ENCODE results near the gene SH3RF2.
A peak's percentile ranks its signal among the peaks of the same experiment; 100 is the strongest.
"Not testable (repeated sequence)": the region's sequence is repeated elsewhere in the genome, so short reads cannot be mapped to it uniquely, and the experiment has no call there.

SH3RF2 gene

DNA sequence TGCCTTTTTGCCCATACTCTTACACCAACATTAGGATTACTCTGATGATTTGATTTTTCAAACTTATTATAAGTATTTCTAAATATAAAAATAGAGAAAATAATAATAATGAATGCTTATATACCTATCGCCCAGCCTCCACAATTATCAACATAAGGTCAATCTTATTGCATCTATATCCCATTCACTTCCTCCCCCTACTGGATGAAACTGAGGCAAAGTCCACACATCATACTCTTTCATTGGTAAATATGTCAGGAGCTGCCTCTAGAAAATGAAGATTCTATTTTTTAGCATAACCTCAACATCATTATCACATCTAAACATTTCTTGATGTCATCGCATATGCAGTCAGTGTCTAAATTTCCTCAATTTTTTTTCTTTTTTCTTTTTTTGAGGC is 44.3 kb downstream of the SH3RF2 start:
- DNase-seq, result no peak

DNA sequence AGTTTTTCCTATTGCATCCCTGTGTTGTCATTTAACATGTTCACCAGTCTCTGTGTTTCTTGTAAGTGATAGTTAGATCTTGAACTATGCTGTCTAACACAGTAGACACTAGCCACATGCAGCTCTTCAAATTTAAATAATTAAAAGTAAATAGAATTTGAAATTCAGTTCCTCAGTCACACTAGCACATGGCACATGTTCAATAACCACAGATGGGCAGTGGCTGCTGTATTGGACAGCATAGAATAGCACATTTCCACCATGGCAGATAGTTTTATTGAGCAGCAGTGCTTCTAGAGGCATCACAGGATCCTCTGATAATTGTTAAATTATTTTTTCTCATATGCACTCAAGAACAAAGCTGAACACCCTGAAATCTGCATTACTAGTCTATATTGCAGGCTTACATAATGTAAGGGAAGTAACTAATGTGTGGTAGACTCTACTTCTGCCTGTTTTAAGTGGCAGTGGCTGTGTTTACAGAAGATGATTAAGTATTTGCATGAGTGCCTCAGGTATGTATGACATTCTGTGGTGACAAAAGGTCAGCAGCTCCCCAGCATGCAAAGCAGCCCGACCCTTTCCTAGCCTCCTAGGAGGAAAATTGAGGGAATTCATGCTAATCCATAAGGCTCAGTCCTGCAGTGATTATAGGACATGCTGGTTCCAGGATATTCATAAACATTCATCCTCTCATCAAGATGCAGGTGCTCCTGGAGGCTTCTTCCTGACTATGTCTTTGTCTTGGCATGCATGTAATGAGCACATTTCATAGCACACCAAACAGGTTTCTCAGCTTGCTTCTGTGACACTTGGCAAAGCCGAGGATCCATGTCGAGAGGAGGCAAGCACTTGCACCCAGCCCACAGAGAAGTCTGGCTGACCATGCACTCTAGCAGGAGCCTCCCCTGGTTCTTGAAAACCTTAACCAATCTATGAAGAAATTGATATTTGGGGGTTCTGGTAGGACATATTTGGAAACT is 45.5 kb downstream of the SH3RF2 start:
- DNase-seq, result no peak

DNA sequence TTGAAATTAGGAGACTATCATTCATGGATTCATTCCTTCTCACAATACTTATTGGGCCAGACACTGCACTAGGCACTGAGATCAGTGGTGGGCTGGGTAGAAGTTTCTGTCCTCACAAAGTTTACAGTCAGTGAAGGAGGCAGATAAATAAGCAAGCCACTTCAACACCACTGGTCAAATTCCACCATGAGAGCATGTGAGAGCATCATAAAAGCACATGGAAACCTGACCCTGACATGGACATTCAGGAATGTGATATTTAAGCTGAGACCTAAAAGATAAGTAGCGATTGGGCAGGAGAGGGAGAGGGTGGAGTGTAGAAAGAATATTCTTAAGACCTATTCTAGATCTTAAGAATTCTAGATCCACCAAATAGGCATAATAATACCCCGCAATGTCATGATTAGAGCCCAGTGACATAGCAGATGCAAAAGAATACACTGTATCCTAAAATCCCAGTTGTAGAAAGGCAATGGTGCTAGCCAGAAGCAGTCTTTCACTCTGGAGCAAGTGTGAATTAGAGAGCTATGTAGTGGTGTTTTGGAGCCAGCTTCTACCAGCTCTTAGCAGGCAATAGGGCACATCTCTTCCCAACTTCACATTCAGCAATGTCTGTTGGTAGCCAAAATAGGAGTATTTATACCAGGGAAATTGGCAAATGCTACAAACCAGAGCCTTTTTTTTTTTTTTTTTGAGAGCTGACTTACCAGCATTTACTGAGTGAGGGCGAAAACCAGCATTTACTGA is 46.4 kb downstream of the SH3RF2 start:
- DNase-seq, result no peak

DNA sequence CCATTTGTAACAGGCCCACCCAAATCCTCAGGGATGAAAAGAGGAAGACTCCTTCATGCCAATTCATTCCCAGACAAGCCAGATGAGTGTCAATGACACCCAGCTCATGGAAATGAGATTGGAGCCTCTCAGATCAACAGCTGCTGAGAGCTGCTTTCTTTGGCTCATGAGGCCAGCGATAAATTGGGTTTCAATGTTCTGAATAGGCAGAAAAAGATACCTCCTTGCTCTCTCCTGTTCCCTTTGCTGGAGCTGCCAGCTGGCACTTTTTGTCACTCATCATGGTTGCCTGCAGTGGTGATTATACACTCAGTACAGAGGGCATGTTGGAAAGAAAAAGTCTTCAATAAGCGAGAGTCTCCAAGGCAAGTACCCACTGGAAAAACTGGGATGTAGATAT is 47.1 kb downstream of the SH3RF2 start:
- no peak for DNase-seq

DNA sequence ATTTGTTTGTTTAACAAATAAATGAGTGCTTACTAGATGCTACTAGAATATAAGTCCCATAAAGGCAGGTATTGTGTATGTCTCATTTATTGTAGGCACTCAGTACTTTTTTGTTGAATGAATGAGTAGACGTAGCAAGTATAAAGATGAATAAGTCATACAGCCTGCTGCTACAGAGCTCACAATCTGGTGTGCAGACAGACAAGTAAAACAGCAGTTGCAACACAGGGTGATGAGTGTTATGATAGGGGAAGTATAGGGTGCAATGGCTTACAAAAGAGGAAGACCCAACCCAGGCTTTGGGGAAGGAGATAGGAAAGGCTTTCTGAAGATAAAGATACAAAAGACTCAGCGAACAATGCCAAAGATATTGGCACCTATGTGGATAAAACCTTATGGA is 47.7 kb downstream of the SH3RF2 start:
- peak in 1 of 2 donors; percentile 29 for DNase-seq

DNA sequence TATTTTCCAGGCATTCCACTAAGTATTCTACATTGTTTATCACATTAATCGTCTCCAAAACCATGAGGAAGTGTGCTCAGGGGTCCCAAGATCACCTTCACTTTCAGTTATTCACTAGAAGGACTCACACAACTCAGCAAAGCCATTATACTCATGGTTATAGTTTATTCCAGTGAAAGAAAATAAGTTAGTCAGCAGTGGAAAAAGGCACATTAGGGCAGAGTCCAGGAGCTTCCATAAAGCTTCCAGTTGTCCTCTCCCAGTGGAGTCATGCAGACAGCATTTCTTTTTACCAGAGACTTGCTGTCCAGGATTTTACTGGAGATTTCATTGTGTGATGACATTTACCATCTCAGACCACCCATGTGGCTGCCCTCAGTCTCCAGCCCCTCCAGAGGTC is 51.5 kb downstream of the SH3RF2 start:
- no peak for DNase-seq

DNA sequence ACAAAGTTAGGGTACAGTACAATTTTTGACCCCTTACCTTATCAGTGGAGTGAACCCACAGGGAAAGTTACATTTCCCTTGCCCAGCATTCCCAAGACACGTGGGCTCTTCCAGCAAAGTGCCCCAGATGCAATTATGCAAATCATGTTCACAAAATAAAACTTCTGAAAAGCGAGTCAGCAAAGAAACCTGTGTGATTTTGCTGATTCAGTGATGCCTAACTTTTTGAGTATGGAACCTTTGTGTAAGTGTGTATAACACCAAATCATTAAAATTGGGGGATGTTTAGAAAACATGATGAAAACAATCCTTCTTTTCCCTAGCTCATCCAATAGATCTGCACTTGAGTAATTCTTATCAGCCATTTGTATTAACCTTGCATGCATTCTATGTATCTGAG is 52.6 kb downstream of the SH3RF2 start:
- no peak for DNase-seq

DNA sequence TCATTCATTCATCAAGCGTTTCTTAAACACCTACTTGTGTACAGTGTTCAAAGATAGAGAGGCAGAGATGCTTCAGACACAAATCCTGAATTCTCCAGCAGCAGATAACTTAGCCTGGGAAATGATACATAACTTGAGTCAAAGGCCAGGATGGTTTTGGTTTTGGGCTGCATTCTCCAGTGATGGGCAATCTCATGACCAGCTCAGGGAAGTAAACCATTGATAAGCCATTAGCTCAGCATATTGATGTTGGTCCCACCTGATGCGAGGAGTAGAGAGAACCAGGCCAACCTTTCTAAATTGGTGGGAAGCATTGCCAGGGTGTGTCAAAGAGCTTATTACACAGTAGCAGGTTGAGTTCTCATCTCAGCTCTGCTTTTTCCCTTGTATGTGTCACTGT is 53.0 kb downstream of the SH3RF2 start:
- DNase-seq, result no peak

DNA sequence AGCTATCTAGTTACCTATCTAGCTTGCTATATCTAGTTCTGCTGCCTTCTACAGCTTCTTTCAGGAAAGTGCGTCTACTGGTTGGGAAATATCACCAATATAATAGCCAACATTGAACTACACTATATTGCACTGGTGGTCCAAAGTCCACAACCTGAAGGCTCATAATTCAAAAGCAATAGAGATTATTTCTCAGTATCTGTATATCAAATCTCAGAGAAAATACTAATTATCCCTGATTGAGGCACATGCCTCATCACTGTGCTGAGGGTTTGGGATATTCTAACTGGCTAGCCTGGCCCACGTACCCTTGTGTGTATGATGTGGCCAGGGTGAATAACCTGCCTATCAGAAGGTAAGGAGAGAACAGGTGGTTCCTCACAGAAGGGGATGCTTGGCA is 53.8 kb downstream of the SH3RF2 start:
- no peak for DNase-seq

DNA sequence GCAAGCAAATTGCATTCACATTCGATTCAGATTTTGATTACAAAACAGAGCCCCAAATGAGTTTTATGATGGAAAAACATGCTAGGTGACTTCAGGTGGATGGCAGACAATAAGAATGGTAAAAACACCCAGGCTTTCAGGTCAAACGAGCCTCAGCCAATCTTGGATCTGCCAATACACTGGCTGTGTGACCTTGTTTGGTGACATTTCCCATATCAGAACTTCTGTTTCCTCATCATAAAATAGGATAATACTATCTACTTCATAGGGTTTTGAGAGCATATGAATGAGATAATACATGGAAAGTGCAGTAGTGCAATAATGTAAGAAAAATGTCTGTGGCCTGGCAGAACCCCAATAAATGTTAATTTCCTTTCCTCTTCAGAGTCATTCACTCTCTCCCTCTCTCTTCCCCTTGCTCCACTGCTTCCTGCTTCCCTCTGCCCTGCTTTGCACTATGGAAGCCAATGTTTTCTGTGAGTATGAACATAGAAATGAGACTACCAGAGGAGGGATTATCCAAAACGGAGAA is 54.7 kb downstream of the SH3RF2 start:
- DNase-seq, result no peak

DNA sequence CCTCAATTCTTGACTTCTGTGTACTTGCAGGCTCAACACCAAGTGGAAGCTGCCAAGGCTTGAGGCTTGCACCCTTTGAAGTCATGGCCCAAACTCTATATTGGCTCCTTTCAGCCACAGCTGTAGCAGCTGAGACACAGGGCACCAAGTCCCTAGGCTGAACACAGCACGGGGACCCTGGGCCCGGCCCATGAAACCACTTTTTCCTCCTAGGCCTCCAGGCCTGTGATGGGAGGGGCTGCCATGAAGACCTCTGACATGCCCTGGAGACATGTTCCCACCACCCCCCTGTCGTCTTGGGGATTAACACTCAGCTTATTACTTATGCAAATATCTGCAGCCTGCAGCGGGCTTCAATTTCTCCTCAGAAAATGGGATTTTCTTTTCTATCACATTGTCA is 57.2 kb downstream of the SH3RF2 start:
- DNase-seq, result not testable (repeated sequence)

DNA sequence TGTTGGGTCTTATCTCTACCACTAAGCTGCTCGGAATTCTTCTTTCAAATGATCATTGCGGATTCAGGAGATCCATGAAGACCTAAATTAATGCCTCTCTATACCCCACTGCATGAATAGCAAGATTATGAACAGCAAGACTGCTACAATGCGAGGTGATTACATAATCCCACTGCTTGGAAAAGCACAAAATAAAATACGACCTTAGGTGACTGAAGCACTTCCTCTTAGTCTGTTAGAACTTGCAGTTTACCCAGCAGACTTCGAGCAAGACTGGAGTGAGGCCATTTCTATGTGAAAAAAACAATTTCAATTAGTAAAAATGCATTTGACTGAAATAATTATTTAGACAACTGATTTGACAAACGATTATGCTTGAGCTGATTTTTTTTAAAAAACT is 59.8 kb downstream of the SH3RF2 start:
- DNase-seq, result no peak

DNA sequence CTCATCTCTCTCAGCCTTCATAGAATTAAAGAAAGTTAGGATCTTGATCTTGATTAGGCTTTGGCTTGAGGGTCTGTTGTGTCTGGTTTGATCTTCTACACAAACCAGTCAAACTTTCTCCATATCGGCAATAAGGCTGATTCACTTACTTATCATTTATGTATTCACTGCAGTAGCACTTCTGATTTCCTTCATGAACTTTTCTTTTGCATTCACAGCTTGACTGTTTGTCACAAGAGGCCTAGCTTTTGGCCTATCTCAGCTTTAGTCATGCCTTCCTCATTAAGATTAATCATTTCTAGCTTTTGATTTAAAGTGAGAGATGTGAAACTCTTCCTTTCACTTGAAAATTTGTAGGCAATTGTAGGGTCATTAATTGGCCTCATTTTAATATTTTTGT is 62.8 kb downstream of the SH3RF2 start:
- no peak for DNase-seq

DNA sequence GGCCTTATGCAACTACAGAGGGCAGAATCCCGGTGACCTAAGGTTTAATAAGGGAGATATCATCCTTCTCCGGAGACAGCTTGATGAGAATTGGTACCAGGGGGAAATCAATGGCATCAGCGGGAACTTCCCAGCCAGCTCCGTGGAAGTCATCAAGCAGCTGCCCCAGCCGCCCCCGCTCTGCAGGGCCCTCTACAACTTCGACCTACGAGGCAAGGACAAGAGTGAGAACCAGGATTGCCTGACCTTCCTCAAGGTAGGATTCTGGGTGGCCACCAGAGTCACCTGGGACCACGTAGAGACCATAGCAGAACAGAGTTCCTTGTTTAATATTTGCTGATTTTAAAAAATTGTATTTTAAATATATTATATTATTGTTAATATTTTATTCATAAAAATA is 63.7 kb downstream of the SH3RF2 start:
- DNase-seq, result no peak

DNA sequence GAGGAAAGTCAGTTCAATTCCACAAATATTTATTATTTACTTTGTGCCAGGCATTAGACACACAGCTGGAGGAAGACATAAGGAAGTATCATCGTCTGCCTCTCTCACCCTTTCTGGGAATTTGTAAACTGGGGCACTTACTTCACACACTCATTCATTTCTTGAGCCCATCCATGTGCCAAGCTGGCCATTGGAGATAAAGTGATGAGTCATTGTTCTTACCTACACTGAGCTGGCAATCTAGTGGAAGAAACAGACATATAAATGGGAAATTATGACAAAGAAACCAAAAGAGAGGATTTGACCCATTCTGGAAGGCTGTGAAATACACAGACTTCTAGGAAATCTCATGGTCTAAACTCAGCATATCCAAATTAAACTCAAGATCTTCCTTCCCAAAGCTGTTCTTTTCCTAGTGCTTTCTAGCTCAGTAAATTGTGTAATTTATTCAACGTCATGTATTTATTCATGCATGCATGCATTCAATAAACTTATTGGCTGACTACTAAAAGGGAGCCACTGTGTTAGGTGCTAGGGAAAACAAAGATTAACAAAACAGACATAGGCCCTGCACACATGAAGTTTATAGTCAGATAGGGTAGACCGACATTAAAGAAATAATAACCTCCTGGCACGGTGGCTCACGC is 65.3 kb downstream of the SH3RF2 start:
- DNase-seq, result no peak

DNA sequence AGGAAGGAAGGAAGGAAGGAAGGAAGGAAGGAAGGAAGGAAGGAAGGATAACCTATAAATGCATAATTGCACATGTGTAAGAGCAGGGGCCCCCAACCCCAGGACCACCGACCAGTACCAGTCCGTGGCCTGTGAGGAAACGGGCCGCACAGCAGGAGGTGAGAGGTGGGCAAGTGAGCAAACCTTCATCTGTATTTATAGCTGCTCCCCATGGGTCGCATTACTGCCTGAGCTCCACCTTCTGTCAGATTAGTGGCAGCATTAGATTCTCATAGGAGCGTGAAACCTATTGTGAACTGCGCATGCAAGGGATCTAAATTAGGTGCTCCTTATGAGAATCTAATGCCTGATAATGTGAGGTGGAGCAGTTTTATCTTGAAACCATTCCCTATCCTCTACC is 66.1 kb downstream of the SH3RF2 start:
- no peak for DNase-seq

DNA sequence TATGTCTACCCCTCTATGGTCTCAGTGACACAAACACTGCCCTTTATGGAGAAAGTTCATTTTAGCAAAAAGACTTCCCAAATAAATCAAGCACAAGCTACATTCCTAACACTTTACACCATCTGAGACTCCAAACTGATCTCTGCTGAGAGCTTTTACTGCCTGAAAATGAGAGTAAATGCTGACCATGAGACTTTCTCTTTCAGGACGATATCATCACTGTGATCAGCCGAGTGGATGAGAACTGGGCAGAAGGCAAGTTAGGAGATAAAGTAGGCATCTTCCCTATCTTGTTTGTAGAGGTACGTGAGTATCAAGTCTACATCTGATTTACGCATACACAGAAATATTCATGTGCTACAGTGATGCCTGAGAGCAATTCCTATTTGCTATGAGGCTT is 67.5 kb downstream of the SH3RF2 start:
- no peak for DNase-seq

DNA sequence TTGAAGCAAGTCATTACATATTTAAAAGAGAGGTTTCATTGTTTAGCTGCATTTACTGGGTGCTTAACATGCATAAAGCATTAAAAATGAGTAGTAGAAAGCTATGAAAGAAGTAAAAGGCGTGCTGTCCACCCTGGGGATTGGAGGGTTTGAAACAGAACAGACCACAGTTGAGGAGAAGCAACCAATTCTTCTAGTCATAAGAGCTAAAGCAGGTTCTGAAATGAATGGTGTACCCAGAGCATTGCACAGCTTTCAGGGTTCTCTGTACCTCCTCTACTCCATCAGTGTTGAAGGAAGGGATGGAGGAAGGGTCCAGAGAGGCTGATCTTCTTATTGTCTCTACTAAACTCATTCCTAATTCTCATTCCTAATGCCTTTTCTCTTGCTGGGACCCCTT is 68.9 kb downstream of the SH3RF2 start:
- no peak for DNase-seq

DNA sequence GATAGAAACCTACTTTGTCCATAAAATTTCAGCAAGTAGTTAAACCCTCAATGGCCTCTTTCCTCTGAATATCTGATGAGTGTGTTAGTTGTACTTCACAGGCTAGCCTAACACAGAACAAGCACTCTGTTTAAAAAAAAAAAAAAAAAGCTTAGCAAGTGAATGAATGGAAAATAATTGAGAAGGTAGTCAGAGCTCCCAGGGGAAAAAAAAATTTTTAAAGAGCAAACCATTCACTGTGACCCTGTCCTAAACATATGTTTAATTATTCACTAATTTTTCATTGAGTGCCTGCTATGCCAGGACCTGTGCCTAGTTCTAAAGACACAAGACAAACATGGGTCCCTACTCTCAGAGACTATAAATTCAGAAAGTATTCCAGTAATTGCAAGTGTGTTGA is 69.3 kb downstream of the SH3RF2 start:
- no peak for DNase-seq

DNA sequence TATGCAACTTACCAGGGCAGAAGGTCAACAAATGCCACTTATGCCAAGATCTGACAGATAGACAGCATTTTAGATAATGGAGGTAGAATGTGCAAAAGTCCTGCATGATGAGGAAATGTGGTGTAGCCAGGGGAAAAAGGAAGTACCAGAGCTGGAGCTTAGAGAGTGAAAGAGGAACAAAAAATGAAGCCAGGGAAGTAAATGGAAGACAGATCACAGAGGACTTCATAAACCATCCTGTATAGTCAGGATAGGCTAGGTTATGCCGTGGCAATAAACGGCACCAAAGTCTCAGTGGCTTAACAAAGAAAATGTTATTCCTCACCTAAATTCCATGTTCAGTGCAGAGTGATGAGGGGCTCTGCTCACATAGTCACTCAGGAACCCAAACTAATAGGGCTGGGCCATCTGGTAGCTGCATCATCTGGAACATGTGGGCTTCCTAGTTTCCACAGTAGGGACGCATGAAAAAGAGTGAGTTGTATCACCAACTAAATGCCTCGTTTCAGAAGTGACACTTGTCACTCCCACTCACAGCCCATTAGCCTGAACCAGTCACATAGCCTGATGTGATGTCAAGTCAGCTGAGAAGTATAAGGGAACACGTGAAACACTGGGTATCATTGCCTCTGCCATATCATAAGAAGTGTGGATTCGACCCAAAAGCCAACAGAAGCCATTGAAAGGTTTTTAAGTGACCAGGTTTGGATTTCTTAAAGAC is 70.3 kb downstream of the SH3RF2 start:
- no peak for DNase-seq

DNA sequence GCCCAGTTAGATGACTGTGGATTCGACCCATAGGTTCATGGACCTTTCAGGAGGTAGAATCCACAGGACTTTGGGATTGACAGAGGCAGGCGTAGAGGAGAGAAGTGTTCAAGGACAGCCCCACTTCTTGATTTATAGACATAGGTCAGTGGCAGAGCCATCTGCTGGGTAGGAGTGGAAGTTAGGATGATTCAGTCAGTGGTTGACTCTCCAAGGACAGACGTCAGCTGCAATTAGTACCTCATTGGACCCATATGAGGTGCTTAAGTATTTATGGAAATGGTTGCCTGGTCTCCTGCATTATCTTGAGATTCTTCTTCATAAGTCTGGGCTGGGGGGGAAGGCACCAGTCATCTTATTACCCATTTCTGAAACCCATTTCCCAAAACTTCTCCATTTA is 70.9 kb downstream of the SH3RF2 start:
- no peak for DNase-seq

DNA sequence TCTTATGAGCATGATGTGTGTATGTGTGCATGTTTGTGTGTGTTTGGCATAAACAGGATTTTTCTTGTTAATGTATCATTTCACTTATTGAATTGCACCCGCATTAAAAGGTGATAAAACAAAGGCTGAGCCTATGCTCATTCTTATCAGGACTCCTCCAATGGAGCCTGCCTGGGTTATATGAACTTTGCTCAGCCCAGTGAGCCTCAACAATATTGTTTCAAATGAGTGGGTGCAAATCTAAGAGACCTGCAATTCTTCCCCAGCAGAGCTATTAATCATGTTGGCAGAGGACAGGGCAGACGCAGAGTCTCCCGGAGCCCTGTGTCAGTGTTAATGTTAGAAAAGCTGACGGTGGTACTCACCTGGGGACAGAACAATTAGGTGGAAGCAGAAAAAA is 71.6 kb downstream of the SH3RF2 start:
- no peak for DNase-seq

DNA sequence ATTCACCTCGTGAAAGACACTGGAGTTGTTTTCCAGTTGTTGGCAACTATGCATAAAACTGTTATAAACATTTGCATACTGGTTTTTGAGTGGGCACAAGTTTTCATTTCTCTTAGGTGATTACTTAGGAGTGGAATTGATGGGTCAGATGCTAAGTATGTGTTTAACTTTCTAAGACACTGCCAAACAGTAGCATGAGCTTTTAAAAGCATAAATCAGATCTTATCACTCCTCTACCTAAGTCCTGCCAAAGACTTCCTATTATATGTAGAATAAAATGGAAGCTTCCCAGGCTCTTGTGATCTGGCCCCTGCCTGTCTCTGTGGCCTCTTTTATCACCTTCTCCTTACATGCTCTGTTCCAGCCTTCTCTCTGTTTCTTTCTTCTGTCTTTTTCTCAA is 72.6 kb downstream of the SH3RF2 start:
- DNase-seq, result no peak
